ENCODE data around the gene PHF5A. TPM values are rescaled to one million over a fixed set of nuclear protein-coding genes. Genes with fewer than 3 reads are reported as not detected.

The PHF5A gene
- total RNA-seq, 1 donor from 2014 or later: 32.9 TPM

DNA sequence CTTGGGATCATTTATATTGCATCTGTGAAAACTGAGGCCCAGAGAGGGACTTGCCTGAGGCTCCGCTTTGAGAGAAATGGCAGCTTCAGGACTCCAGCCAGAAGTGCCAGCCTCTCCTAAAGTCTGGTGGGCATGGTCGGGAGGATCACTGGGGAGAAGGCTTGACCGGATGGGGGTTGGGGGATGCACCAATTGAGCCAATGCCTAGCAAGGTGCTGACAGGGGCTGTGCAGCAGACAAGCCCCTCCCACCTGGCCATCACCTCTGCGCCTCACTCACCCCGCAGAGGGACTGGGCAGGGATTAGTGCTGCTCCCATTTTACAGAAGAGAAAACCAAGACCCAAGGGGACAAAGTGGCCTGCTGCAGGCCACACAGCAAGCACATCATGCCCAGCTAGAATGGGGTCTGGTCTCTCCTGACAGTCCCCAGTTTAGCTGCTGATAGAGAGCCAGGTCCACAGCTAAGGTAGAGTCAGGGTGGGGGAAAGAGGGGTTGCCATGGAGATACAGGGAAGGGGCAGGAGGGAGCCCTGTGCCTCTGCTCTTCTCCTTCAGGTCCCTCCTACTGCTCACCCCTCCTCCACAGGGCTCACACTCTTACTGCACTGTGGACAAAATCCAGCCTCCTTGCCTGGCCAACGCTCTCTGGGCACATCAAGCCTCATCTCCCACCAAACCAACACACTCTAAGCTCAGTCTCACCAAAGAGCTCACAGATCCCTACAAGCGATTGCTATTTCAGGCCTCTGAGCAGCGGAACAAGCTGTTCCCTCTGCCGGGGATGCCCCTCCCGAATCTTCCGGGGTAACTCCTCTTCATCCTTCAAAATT, 57.3 kb downstream of the PHF5A start:
- no peaks in the 10 kb centered on the region for H3K9me3 ChIP-seq
- peaks cover 46% of the 10 kb centered on the region for H3K4me1 ChIP-seq
- no peaks in the 10 kb centered on the region for H3K27me3 ChIP-seq
- ATAC-seq (no peak), DNase-seq (no peak)
- intact Hi-C loops (cut with DNase I): no loop called here
- H3K4me3 ChIP-seq: no peak overlapping the region
- H3K36me3 ChIP-seq: no peaks in the 10 kb centered on the region
- TF ChIP-seq, protein P1, sequence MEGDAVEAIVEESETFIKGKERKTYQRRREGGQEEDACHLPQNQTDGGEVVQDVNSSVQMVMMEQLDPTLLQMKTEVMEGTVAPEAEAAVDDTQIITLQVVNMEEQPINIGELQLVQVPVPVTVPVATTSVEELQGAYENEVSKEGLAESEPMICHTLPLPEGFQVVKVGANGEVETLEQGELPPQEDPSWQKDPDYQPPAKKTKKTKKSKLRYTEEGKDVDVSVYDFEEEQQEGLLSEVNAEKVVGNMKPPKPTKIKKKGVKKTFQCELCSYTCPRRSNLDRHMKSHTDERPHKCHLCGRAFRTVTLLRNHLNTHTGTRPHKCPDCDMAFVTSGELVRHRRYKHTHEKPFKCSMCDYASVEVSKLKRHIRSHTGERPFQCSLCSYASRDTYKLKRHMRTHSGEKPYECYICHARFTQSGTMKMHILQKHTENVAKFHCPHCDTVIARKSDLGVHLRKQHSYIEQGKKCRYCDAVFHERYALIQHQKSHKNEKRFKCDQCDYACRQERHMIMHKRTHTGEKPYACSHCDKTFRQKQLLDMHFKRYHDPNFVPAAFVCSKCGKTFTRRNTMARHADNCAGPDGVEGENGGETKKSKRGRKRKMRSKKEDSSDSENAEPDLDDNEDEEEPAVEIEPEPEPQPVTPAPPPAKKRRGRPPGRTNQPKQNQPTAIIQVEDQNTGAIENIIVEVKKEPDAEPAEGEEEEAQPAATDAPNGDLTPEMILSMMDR (IDR thresholded peaks at IDR 0.05): no peak
- peak overlapping the region; percentile 97 for H3K27ac ChIP-seq

GRCh38 chr22:41410311-41410751, 58.2 kb downstream of the PHF5A start:
- intact Hi-C loops (cut with DNase I): no loop called here
- ATAC-seq: peak; percentile 64
- no peak overlapping the region for H3K4me3 ChIP-seq
- H3K27me3 ChIP-seq: no peaks in the 10 kb centered on the region
- H3K27ac ChIP-seq: peak overlapping the region; percentile 97
- no peaks in the 10 kb centered on the region for H3K9me3 ChIP-seq
- DNase-seq: peak; percentile 90
- H3K36me3 ChIP-seq: no peaks in the 10 kb centered on the region
- H3K4me1 ChIP-seq: peaks cover 41% of the 10 kb centered on the region
- TF ChIP-seq, protein P1 (IDR thresholded peaks at IDR 0.05): no peak

Other genes with a start within 250 kb of the PHF5A start
- 3.4 TPM for gene CHADL, start 227.8 kb downstream of the PHF5A start, total RNA-seq
- 48.0 TPM for gene RANGAP1, start 182.5 kb downstream of the PHF5A start, total RNA-seq
- 70.3 TPM for gene ZC3H7B, start 167.2 kb downstream of the PHF5A start, total RNA-seq
- gene TEF, start 86.8 kb downstream of the PHF5A start, total RNA-seq: 45.6 TPM
- 47.7 TPM for gene TOB2, start 21.9 kb downstream of the PHF5A start, total RNA-seq
- 84.1 TPM for gene ACO2, start 425 bp upstream of the PHF5A start, total RNA-seq
- gene POLR3H, start 75.8 kb upstream of the PHF5A start, total RNA-seq: 43.7 TPM
- gene CSDC2, start 92.3 kb upstream of the PHF5A start, total RNA-seq: 6.3 TPM
- 44.4 TPM for gene PMM1, start 121.1 kb upstream of the PHF5A start, total RNA-seq
- 29.5 TPM for gene DESI1, start 152.4 kb upstream of the PHF5A start, total RNA-seq
- 160 TPM for gene XRCC6, start 152.6 kb upstream of the PHF5A start, total RNA-seq
- gene SNU13, start 220.2 kb upstream of the PHF5A start, total RNA-seq: 111 TPM
- 2.3 TPM for gene MEI1, start 230.8 kb upstream of the PHF5A start, total RNA-seq